WTC11 (cell line): Measurements from ENCODE around the gene PIGV. TPM values are rescaled to one million over a fixed set of nuclear protein-coding genes. Genes with fewer than 3 reads are reported as not detected.

ENCODE experiments used
- ATAC-seq: fragments of 200-7000 bp; cut with Tn5 transposase; 2 replicates; pipeline ENCODE4 v1.10.0; 2021; ENCODE audit warnings: mild to moderate bottlenecking, moderate library complexity
- CTCF ChIA-PET: fragments of 300-600 bp; sonication (Branson Sonifier 250); formaldehyde crosslinking; loops from one replicate; lab custom pipeline; 2021; ENCODE audit warnings: antibody characterized with exemption; lab: Charles Lee
- POLR2A ChIA-PET: fragments of 350-600 bp; sonication (Branson Sonifier 250); formaldehyde crosslinking; loops from one replicate; lab custom pipeline; 2021; ENCODE audit warnings: antibody characterized with exemption; lab: Charles Lee
- DNase-seq: peaks from one replicate; pipeline ENCODE4 v3.0.0; 2021; ENCODE audit warnings: low spot score
- H3K27ac Mint-ChIP-seq: 2 replicates; pipeline ENCODE4 v1.8.0; 2021; ENCODE audit warnings: mixed read lengths
- H3K27me3 Mint-ChIP-seq: 2 replicates; pipeline ENCODE4 v1.8.0; 2021; ENCODE audit warnings: low read depth, mild to moderate bottlenecking, moderate library complexity, mixed read lengths
- H3K36me3 Mint-ChIP-seq: 2 replicates; pipeline ENCODE4 v1.8.0; 2021; ENCODE audit warnings: mixed read lengths
- H3K4me1 Mint-ChIP-seq: 2 replicates; pipeline ENCODE4 v1.8.0; 2022; ENCODE audit warnings: mixed read lengths
- H3K4me3 Mint-ChIP-seq: 2 replicates; pipeline ENCODE4 v1.8.0; 2021; ENCODE audit warnings: mild to moderate bottlenecking, moderate library complexity, mixed read lengths
- H3K9me3 Mint-ChIP-seq: 2 replicates; pipeline ENCODE4 v1.8.0; 2021; ENCODE audit warnings: mixed read lengths
- ATF1 ChIP-seq: sonication (generic); formaldehyde crosslinking; IDR thresholded peaks from 2 replicates; pipeline ENCODE4 v1.8.1; 2023; ENCODE audit warnings: mild to moderate bottlenecking, moderate library complexity, missing genetic modification reagents
- ESRRA ChIP-seq: sonication (generic); formaldehyde crosslinking; IDR thresholded peaks from 2 replicates; pipeline ENCODE4 v1.8.1; 2022; ENCODE audit warnings: mild to moderate bottlenecking, missing genetic modification reagents, borderline replicate concordance
- ETV6 ChIP-seq: sonication (generic); formaldehyde crosslinking; IDR thresholded peaks from 2 replicates; pipeline ENCODE4 v1.8.1; 2022; ENCODE audit warnings: mild to moderate bottlenecking, missing genetic modification reagents
- FOXK1 ChIP-seq: sonication (generic); formaldehyde crosslinking; IDR thresholded peaks from 2 replicates; pipeline ENCODE4 v1.8.0; 2022; ENCODE audit warnings: mild to moderate bottlenecking, moderate library complexity, missing genetic modification reagents
- GABPB1 ChIP-seq: sonication (generic); formaldehyde crosslinking; IDR thresholded peaks from 2 replicates; pipeline ENCODE4 v1.8.1; 2023; ENCODE audit warnings: mild to moderate bottlenecking, missing genetic modification reagents
- GRHL2 ChIP-seq: fragments of 250-450 bp; sonication (Bioruptor Pico); IDR thresholded peaks from 2 replicates; pipeline ENCODE4 v1.8.0; 2022; ENCODE audit warnings: mild to moderate bottlenecking, moderate library complexity; ENCODE audit not compliant: insufficient replicate concordance, severe bottlenecking
- HMGA2 ChIP-seq: fragments of 250-450 bp; sonication (Bioruptor Pico); IDR thresholded peaks from 2 replicates; pipeline ENCODE4 v1.4.0; 2021; ENCODE audit warnings: mild to moderate bottlenecking, moderate library complexity
- JUN ChIP-seq: sonication (generic); formaldehyde crosslinking; IDR thresholded peaks from 2 replicates; pipeline ENCODE4 v1.8.0; 2023; ENCODE audit warnings: mild to moderate bottlenecking, missing genetic modification reagents
- NFATC4 ChIP-seq: fragments of 250-450 bp; sonication (Bioruptor Pico); IDR thresholded peaks from 2 replicates; pipeline ENCODE4 v1.9.0; 2021; ENCODE audit warnings: mild to moderate bottlenecking
- NFE2L1 ChIP-seq: sonication (generic); formaldehyde crosslinking; IDR thresholded peaks from 2 replicates; pipeline ENCODE4 v1.8.1; 2023; ENCODE audit warnings: missing genetic modification reagents
- NR1H2 ChIP-seq: sonication (generic); formaldehyde crosslinking; IDR thresholded peaks from 2 replicates; pipeline ENCODE4 v1.9.0; 2021; ENCODE audit warnings: mild to moderate bottlenecking, moderate library complexity, missing genetic modification reagents
- NR3C1 ChIP-seq: sonication (generic); formaldehyde crosslinking; conservative IDR thresholded peaks from 2 replicates; pipeline ENCODE4 v1.8.1; 2023; ENCODE audit warnings: low read depth, mild to moderate bottlenecking, missing genetic modification reagents
- SP1 ChIP-seq: sonication (generic); formaldehyde crosslinking; conservative IDR thresholded peaks from 2 replicates; pipeline ENCODE4 v1.8.1; 2022; ENCODE audit warnings: missing genetic modification reagents
- TEAD1 ChIP-seq: sonication (generic); formaldehyde crosslinking; IDR thresholded peaks from 2 replicates; pipeline ENCODE4 v1.8.0; 2022; ENCODE audit warnings: mild to moderate bottlenecking, missing genetic modification reagents
- TP53 ChIP-seq: sonication (generic); formaldehyde crosslinking; IDR thresholded peaks from 2 replicates; pipeline ENCODE4 v1.8.1; 2023; ENCODE audit warnings: mild to moderate bottlenecking, missing genetic modification reagents
- ZNF121 ChIP-seq: sonication (generic); formaldehyde crosslinking; IDR thresholded peaks from 2 replicates; pipeline ENCODE4 v1.8.0; 2023; ENCODE audit warnings: missing genetic modification reagents
- ZNF232 ChIP-seq: sonication (generic); formaldehyde crosslinking; IDR thresholded peaks from 2 replicates; pipeline ENCODE4 v1.8.0; 2022; ENCODE audit warnings: mild to moderate bottlenecking, missing genetic modification reagents
- ZNF263 ChIP-seq: sonication (generic); formaldehyde crosslinking; IDR thresholded peaks from 2 replicates; pipeline ENCODE4 v1.8.1; 2022; ENCODE audit warnings: low read depth, mild to moderate bottlenecking, moderate library complexity, missing genetic modification reagents
- total RNA-seq: library from RNA; stranded (reverse); gene quantifications from 3 replicates; pipeline ENCODE4 v1.2.3, GENCODE V29; 2021
- TF ChIP-seq, protein P1 (sequence below): sonication (generic); formaldehyde crosslinking; IDR thresholded peaks from 2 replicates; pipeline ENCODE4 v1.8.1; 2023; ENCODE audit warnings: mild to moderate bottlenecking, missing genetic modification reagents
- TF ChIP-seq, protein P2 (sequence below): sonication (generic); formaldehyde crosslinking; IDR thresholded peaks from 2 replicates; pipeline ENCODE4 v1.8.0; 2022; ENCODE audit warnings: mild to moderate bottlenecking, missing genetic modification reagents
- TF ChIP-seq, protein P3 (sequence below): sonication (generic); formaldehyde crosslinking; IDR thresholded peaks from 2 replicates; pipeline ENCODE4 v1.8.1; 2023; ENCODE audit warnings: mild to moderate bottlenecking, missing genetic modification reagents, borderline replicate concordance
- TF ChIP-seq, protein P4 (sequence below): fragments of 250-450 bp; sonication (Bioruptor Pico); IDR thresholded peaks from 2 replicates; pipeline ENCODE4 v1.9.0; 2021; ENCODE audit warnings: mild to moderate bottlenecking
- TF ChIP-seq, protein P5 (sequence below): fragments of 200-600 bp; IDR thresholded peaks from 2 replicates; pipeline ENCODE4 v1.8.0; 2022; ENCODE audit warnings: antibody characterized with exemption
- TF ChIP-seq, protein P6 (sequence below): sonication (generic); formaldehyde crosslinking; IDR thresholded peaks from 2 replicates; pipeline ENCODE4 v1.8.0; 2022; ENCODE audit warnings: mild to moderate bottlenecking, missing genetic modification reagents
- TF ChIP-seq, protein P7 (sequence below): sonication (generic); formaldehyde crosslinking; IDR thresholded peaks from 2 replicates; pipeline ENCODE4 v1.8.1; 2022; ENCODE audit warnings: low read depth, missing genetic modification reagents, borderline replicate concordance

PIGV gene
- total RNA-seq, 1 experiment from 2014 or later, result 15.0 TPM

DNA sequence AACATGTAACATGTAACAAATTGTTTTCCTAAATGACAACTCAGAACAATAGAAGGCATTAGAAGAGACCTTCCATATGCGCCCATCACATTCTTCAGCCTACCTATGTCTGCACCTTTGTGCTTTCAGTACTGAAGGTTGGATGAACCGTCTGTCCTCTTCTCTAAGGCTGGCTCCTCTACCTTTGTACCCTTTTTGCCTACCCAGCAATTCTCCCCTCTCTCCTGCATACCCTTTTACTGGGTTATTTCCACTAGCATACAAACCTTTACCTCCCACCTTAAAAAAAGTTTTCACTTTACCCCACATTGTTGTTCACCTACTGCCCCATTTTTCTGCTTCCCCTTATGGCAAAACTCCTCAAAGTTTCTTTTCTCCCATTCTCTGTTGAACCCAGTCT is 5.2 kb downstream of the PIGV start (continued):
- TF ChIP-seq ATF1 (CRISPR knock-in tag), result no peak
- no peak for TF ChIP-seq NR3C1 (CRISPR knock-in tag)
- TF ChIP-seq NR1H2 (CRISPR knock-in tag), result no peak
- TF ChIP-seq ZNF263, result no peak
- no peak for TF ChIP-seq NFATC4
- TF ChIP-seq, protein P1, sequence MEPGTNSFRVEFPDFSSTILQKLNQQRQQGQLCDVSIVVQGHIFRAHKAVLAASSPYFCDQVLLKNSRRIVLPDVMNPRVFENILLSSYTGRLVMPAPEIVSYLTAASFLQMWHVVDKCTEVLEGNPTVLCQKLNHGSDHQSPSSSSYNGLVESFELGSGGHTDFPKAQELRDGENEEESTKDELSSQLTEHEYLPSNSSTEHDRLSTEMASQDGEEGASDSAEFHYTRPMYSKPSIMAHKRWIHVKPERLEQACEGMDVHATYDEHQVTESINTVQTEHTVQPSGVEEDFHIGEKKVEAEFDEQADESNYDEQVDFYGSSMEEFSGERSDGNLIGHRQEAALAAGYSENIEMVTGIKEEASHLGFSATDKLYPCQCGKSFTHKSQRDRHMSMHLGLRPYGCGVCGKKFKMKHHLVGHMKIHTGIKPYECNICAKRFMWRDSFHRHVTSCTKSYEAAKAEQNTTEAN (CRISPR knock-in tag), result no peak
- TF ChIP-seq, protein P2, sequence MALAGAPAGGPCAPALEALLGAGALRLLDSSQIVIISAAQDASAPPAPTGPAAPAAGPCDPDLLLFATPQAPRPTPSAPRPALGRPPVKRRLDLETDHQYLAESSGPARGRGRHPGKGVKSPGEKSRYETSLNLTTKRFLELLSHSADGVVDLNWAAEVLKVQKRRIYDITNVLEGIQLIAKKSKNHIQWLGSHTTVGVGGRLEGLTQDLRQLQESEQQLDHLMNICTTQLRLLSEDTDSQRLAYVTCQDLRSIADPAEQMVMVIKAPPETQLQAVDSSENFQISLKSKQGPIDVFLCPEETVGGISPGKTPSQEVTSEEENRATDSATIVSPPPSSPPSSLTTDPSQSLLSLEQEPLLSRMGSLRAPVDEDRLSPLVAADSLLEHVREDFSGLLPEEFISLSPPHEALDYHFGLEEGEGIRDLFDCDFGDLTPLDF (CRISPR knock-in tag), result no peak
- TF ChIP-seq ETV6 (CRISPR knock-in tag), result no peak
- no peak for TF ChIP-seq HMGA2 (CRISPR knock-in tag)
- no peak for TF ChIP-seq FOXK1 (CRISPR knock-in tag)
- TF ChIP-seq, protein P3, sequence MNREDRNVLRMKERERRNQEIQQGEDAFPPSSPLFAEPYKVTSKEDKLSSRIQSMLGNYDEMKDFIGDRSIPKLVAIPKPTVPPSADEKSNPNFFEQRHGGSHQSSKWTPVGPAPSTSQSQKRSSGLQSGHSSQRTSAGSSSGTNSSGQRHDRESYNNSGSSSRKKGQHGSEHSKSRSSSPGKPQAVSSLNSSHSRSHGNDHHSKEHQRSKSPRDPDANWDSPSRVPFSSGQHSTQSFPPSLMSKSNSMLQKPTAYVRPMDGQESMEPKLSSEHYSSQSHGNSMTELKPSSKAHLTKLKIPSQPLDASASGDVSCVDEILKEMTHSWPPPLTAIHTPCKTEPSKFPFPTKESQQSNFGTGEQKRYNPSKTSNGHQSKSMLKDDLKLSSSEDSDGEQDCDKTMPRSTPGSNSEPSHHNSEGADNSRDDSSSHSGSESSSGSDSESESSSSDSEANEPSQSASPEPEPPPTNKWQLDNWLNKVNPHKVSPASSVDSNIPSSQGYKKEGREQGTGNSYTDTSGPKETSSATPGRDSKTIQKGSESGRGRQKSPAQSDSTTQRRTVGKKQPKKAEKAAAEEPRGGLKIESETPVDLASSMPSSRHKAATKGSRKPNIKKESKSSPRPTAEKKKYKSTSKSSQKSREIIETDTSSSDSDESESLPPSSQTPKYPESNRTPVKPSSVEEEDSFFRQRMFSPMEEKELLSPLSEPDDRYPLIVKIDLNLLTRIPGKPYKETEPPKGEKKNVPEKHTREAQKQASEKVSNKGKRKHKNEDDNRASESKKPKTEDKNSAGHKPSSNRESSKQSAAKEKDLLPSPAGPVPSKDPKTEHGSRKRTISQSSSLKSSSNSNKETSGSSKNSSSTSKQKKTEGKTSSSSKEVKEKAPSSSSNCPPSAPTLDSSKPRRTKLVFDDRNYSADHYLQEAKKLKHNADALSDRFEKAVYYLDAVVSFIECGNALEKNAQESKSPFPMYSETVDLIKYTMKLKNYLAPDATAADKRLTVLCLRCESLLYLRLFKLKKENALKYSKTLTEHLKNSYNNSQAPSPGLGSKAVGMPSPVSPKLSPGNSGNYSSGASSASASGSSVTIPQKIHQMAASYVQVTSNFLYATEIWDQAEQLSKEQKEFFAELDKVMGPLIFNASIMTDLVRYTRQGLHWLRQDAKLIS (CRISPR knock-in tag), result no peak

DNA sequence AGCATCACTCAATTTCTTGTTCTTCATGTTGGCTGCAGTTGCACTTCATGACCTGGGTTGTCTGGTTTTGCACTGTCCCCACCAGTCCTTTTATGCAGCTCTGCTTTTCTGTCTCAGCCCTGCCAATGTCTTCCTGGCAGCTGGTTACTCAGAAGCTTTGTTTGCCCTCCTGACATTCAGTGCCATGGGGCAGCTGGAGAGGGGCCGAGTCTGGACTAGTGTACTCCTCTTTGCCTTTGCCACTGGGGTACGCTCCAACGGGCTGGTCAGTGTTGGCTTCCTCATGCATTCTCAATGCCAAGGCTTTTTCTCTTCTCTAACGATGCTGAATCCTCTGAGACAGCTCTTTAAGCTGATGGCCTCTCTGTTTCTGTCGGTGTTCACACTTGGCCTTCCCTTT is 6.6 kb downstream of the PIGV start:
- Mint-ChIP-seq H3K4me3 (no peak overlapping the region), H3K27me3 (no peaks in the 10 kb centered on the region), H3K9me3 (no peaks in the 10 kb centered on the region), H3K27ac (no peak overlapping the region), H3K4me1 (peaks cover 7% of the 10 kb centered on the region), H3K36me3 (peaks cover 16% of the 10 kb centered on the region)
- no peak for DNase-seq
- CTCF ChIA-PET, result interaction anchor here (0.6 to 0.7 kb wide), 2 partner anchors 210 to 256 kb away, joined by 3 read pairs; no protein-coding TSS in a partner anchor
- no peak for ATAC-seq
- TF ChIP-seq JUN (CRISPR knock-in tag) (no peak), GRHL2 (CRISPR knock-in tag) (no peak), ZNF121 (no peak), ZNF232 (CRISPR knock-in tag) (no peak), TEAD1 (CRISPR knock-in tag) (no peak), GABPB1 (no peak), ZNF263 (no peak), TP53 (CRISPR knock-in tag) (no peak), ESRRA (CRISPR knock-in tag) (no peak), SP1 (no peak), NFE2L1 (CRISPR knock-in tag) (no peak)
- TF ChIP-seq, protein P4, sequence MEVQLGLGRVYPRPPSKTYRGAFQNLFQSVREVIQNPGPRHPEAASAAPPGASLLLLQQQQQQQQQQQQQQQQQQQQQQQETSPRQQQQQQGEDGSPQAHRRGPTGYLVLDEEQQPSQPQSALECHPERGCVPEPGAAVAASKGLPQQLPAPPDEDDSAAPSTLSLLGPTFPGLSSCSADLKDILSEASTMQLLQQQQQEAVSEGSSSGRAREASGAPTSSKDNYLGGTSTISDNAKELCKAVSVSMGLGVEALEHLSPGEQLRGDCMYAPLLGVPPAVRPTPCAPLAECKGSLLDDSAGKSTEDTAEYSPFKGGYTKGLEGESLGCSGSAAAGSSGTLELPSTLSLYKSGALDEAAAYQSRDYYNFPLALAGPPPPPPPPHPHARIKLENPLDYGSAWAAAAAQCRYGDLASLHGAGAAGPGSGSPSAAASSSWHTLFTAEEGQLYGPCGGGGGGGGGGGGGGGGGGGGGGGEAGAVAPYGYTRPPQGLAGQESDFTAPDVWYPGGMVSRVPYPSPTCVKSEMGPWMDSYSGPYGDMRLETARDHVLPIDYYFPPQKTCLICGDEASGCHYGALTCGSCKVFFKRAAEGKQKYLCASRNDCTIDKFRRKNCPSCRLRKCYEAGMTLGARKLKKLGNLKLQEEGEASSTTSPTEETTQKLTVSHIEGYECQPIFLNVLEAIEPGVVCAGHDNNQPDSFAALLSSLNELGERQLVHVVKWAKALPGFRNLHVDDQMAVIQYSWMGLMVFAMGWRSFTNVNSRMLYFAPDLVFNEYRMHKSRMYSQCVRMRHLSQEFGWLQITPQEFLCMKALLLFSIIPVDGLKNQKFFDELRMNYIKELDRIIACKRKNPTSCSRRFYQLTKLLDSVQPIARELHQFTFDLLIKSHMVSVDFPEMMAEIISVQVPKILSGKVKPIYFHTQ, result no peak
- TF ChIP-seq, protein P5, sequence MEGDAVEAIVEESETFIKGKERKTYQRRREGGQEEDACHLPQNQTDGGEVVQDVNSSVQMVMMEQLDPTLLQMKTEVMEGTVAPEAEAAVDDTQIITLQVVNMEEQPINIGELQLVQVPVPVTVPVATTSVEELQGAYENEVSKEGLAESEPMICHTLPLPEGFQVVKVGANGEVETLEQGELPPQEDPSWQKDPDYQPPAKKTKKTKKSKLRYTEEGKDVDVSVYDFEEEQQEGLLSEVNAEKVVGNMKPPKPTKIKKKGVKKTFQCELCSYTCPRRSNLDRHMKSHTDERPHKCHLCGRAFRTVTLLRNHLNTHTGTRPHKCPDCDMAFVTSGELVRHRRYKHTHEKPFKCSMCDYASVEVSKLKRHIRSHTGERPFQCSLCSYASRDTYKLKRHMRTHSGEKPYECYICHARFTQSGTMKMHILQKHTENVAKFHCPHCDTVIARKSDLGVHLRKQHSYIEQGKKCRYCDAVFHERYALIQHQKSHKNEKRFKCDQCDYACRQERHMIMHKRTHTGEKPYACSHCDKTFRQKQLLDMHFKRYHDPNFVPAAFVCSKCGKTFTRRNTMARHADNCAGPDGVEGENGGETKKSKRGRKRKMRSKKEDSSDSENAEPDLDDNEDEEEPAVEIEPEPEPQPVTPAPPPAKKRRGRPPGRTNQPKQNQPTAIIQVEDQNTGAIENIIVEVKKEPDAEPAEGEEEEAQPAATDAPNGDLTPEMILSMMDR, result no peak
- TF ChIP-seq, protein P1 (CRISPR knock-in tag), result no peak
- TF ChIP-seq, protein P6, sequence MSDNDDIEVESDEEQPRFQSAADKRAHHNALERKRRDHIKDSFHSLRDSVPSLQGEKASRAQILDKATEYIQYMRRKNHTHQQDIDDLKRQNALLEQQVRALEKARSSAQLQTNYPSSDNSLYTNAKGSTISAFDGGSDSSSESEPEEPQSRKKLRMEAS, result no peak
- TF ChIP-seq, protein P7, sequence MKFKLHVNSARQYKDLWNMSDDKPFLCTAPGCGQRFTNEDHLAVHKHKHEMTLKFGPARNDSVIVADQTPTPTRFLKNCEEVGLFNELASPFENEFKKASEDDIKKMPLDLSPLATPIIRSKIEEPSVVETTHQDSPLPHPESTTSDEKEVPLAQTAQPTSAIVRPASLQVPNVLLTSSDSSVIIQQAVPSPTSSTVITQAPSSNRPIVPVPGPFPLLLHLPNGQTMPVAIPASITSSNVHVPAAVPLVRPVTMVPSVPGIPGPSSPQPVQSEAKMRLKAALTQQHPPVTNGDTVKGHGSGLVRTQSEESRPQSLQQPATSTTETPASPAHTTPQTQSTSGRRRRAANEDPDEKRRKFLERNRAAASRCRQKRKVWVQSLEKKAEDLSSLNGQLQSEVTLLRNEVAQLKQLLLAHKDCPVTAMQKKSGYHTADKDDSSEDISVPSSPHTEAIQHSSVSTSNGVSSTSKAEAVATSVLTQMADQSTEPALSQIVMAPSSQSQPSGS (CRISPR knock-in tag), result no peak
- POLR2A ChIA-PET, result no interaction called here
